Endothelial cell of umbilical vein (primary cell): Measurements from ENCODE around the gene CLIC6. TPM values are rescaled to one million over a fixed set of nuclear protein-coding genes. Genes with fewer than 3 reads are reported as not detected.

Source experiments
- BruUV-seq: library from RNA; stranded (reverse); fragments of 400-500 nt; replicated peaks from 2 replicates; lab custom pipeline; 2021; lab: Mats Ljungman, UMichigan
- CTCF ChIA-PET: fragments of 300-600, 350-600 bp; sonication (Branson Sonifier 250); formaldehyde crosslinking; loops from one replicate; lab custom pipeline; 2021; ENCODE audit warnings: antibody characterized with exemption, inconsistent platforms; lab: Charles Lee
- POLR2A ChIA-PET: fragments of 300-600, 350-600 bp; sonication (Branson Sonifier 250); formaldehyde crosslinking; loops from one replicate; lab custom pipeline; 2021; ENCODE audit warnings: antibody characterized with exemption, inconsistent platforms; lab: Charles Lee
- DNase-seq: peaks from one replicate; pipeline ENCODE4 v3.0.0-alpha.2; 2011; ENCODE audit warnings: low read depth, low spot score
- FAIRE-seq: peaks from 2 replicates; lab custom pipeline; 2011; peaks lifted over from hg19 to GRCh38; lab: Jason Lieb, UNC
- H2AFZ ChIP-seq: 2 replicates; pipeline ENCODE4 v1.6.0; 2012; ENCODE audit warnings: low read depth, low read length, control low read depth, inconsistent platforms
- H3K27ac ChIP-seq: 2 replicates; pipeline ENCODE4 v1.5.1; 2011; ENCODE audit warnings: low read depth, mild to moderate bottlenecking, control low read depth, low read length, moderate library complexity; ENCODE audit not compliant: insufficient read depth
- H3K27me3 ChIP-seq, 2 experiments: 2 replicates each; pipeline versions ENCODE4 v1.6.0 to v1.6.1; 2011; ENCODE audit warnings: low read length in 2 of 2, mixed read lengths in 1 of 2; ENCODE audit not compliant: control insufficient read depth in 2 of 2, insufficient read depth in 2 of 2
- H3K36me3 ChIP-seq, 2 experiments: 2 replicates in 1 of 2; 3 replicates in 1 of 2; pipeline ENCODE4 v1.5.1; 2011; ENCODE audit warnings: low read length in 2 of 2, mild to moderate bottlenecking in 1 of 2, moderate library complexity in 1 of 2; ENCODE audit not compliant: control insufficient read depth in 2 of 2, insufficient read depth in 2 of 2; ENCODE audit errors: extremely low read depth in 1 of 2
- H3K4me1 ChIP-seq: 3 replicates; pipeline ENCODE4 v1.5.1; 2011; ENCODE audit warnings: mild to moderate bottlenecking, low read length; ENCODE audit not compliant: control insufficient read depth, insufficient read depth; ENCODE audit errors: extremely low read depth
- H3K4me2 ChIP-seq: 2 replicates; pipeline ENCODE4 v1.6.1; 2011; ENCODE audit warnings: low read length, control low read depth, mixed read lengths; ENCODE audit not compliant: insufficient read depth
- H3K4me3 ChIP-seq, 3 experiments: fragments of 200-600 bp in 1 of 3; sonication (generic), shearing (Covaris generic) in 1 of 3; replicated peaks in 1 of 3; 2 replicates each; pipeline ENCODE4 v1.5.1; 2011 to 2016; ENCODE audit warnings: control low read depth in 3 of 3, low read length in 3 of 3, mild to moderate bottlenecking in 2 of 3, inconsistent platforms in 1 of 3, low read depth in 1 of 3, moderate library complexity in 1 of 3; ENCODE audit not compliant: insufficient read depth in 1 of 3
- H3K79me2 ChIP-seq: 2 replicates; pipeline ENCODE4 v1.6.0; 2012; ENCODE audit warnings: low read length, inconsistent platforms; ENCODE audit not compliant: control insufficient read depth, insufficient read depth
- H3K9ac ChIP-seq: replicated peaks from 2 replicates; pipeline ENCODE3; 2011; ENCODE audit warnings: low read length, control low read depth; ENCODE audit not compliant: insufficient read depth; ENCODE audit errors: extremely low read depth
- H3K9me1 ChIP-seq: replicated peaks from 3 replicates; pipeline ENCODE4 v1.6.0; 2011; ENCODE audit warnings: mild to moderate bottlenecking, low read length; ENCODE audit not compliant: control insufficient read depth, insufficient read depth; ENCODE audit errors: extremely low read depth
- H3K9me3 ChIP-seq: replicated peaks from 2 replicates; pipeline ENCODE4 v1.5.1; 2012; ENCODE audit warnings: low read length, inconsistent platforms; ENCODE audit not compliant: control insufficient read depth, insufficient read depth
- H4K20me1 ChIP-seq: replicated peaks from 2 replicates; pipeline ENCODE3; 2011; ENCODE audit warnings: mild to moderate bottlenecking, low read length; ENCODE audit not compliant: control insufficient read depth, insufficient read depth; ENCODE audit errors: extremely low read depth
- EZH2 ChIP-seq: IDR thresholded peaks from 2 replicates; pipeline ENCODE4 v1.6.1; 2012; ENCODE audit warnings: borderline replicate concordance, low read depth, mild to moderate bottlenecking, moderate library complexity, low read length, inconsistent platforms; ENCODE audit not compliant: severe bottlenecking
- FOS ChIP-seq: IDR thresholded peaks from 2 replicates; pipeline ENCODE4 v1.6.1; 2011; ENCODE audit warnings: mild to moderate bottlenecking, low read length, moderate library complexity, borderline replicate concordance; ENCODE audit not compliant: insufficient read depth
- GATA2 ChIP-seq: IDR thresholded peaks from 2 replicates; pipeline ENCODE4 v1.7.0; 2011; ENCODE audit warnings: low read depth, mild to moderate bottlenecking, moderate library complexity, mixed read lengths, low read length; ENCODE audit not compliant: insufficient read length, insufficient read depth
- JUN ChIP-seq: IDR thresholded peaks from 2 replicates; pipeline ENCODE4 v1.6.1; 2011; ENCODE audit warnings: borderline replicate concordance, low read depth; ENCODE audit not compliant: insufficient read length, insufficient read depth
- MYC ChIP-seq: IDR thresholded peaks from one replicate; pipeline ENCODE4 v1.6.1; 2011; ENCODE audit warnings: mild to moderate bottlenecking, low read depth, low read length
- POLR2A ChIP-seq: IDR thresholded peaks from 2 replicates; pipeline ENCODE4 v1.6.1; 2012; ENCODE audit warnings: low read depth, mild to moderate bottlenecking, control low read depth, low read length
- POLR2AphosphoS5 ChIP-seq: IDR thresholded peaks from 2 replicates; pipeline ENCODE4 v1.6.1; 2012; ENCODE audit warnings: low read depth, mild to moderate bottlenecking, control low read depth, low read length, moderate library complexity; ENCODE audit not compliant: insufficient read depth
- dilution Hi-C: fragments of 300-500 bp; cut with MboI; formaldehyde crosslinking; loops from one replicate; pipeline ENCODE4 v1.15.0; 2019; ENCODE audit warnings: low sequenced_read_pairs; ENCODE audit not compliant: extremely low pct_ligation_motif_present
- intact Hi-C: fragments of 100-400 bp; cut with micrococcal nuclease; formaldehyde crosslinking; loops from one replicate; pipeline ENCODE4 v1.10.0; 2022
- polyA plus RNA-seq, 4 experiments: library from polyadenylated mRNA; depleted of rRNA in 3 of 4; stranded (reverse) in 3 of 4; unstranded in 1 of 4; fragments of >200 nt; gene quantifications; 2 replicates each; pipeline versions ENCODE4 v1.2.1 to v1.2.3, GENCODE V29; 2011 to 2012; ENCODE audit warnings: missing spikeins in 1 of 4
- total RNA-seq: library from RNA; stranded (reverse); gene quantifications from 2 replicates; pipeline ENCODE4 v1.2.3, GENCODE V29; 2021
- TF ChIP-seq, protein P1 (sequence below), 2 donors: IDR thresholded peaks; 1 replicate in 1 of 2; 2 replicates in 1 of 2; pipeline ENCODE4 v1.5.1; 2011; ENCODE audit warnings: low read length in 2 of 2, mild to moderate bottlenecking in 2 of 2, moderate library complexity in 2 of 2, control low read depth in 1 of 2, inconsistent platforms in 1 of 2, low read depth in 1 of 2; ENCODE audit not compliant: insufficient read depth in 1 of 2; ENCODE audit errors: extremely low read depth in 1 of 2
- TF ChIP-seq, protein P2 (sequence below): IDR thresholded peaks from 2 replicates; pipeline ENCODE4 v1.6.1; 2011; ENCODE audit not compliant: insufficient read depth, insufficient read length

The CLIC6 gene
- total and polyA plus RNA-seq, 2 donors (not counting 3 experiments of a cell fraction or from before 2014, with no cell fraction given), result not detected

DNA sequence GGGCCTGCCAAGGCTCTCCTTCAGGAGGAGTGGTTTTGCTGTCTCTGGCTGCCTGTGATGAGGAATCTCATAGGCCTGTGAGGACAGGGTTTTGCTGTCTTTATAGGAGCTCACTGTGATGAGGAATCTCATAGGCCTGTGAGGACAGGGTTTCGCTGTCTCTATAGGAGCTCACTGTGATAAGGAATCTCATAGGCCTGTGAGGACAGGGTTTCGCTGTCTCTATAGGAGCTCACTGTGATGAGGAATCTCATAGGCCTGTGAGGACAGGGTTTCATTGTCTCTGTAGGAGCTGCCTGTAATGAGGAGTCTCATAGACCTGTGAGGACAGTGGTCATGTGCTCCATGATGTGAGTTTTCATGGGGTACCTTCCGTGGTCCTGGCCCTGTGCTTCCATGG, 29.0 kb downstream of the CLIC6 start:
- POLR2A ChIA-PET, result no interaction called here
- Histone ChIP-seq H3K36me3 (no peaks in the 10 kb centered on the region), H2AFZ (no peak overlapping the region), H3K9ac (no peak overlapping the region), H3K79me2 (no peaks in the 10 kb centered on the region), H3K27ac (no peak overlapping the region), H3K27me3 (peaks cover 2 to 3% of the 10 kb centered on the region in 2 experiments), H3K4me1 (no peaks in the 10 kb centered on the region), H3K9me1 (no peaks in the 10 kb centered on the region), H3K9me3 (no peaks in the 10 kb centered on the region), H4K20me1 (no peaks in the 10 kb centered on the region), H3K4me3 (no peak overlapping the region), H3K4me2 (no peak overlapping the region)
- TF ChIP-seq FOS, result no peak
- TF ChIP-seq, protein P1, sequence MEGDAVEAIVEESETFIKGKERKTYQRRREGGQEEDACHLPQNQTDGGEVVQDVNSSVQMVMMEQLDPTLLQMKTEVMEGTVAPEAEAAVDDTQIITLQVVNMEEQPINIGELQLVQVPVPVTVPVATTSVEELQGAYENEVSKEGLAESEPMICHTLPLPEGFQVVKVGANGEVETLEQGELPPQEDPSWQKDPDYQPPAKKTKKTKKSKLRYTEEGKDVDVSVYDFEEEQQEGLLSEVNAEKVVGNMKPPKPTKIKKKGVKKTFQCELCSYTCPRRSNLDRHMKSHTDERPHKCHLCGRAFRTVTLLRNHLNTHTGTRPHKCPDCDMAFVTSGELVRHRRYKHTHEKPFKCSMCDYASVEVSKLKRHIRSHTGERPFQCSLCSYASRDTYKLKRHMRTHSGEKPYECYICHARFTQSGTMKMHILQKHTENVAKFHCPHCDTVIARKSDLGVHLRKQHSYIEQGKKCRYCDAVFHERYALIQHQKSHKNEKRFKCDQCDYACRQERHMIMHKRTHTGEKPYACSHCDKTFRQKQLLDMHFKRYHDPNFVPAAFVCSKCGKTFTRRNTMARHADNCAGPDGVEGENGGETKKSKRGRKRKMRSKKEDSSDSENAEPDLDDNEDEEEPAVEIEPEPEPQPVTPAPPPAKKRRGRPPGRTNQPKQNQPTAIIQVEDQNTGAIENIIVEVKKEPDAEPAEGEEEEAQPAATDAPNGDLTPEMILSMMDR (IDR thresholded peaks at IDR 0.05; ENCODE audit: extremely low read depth in 1 of 2, insufficient read depth in 1 of 2, low read depth in 1 of 2, low read length in 2 of 2), result no peak
- no peak for TF ChIP-seq GATA2
- no peak for TF ChIP-seq POLR2A
- no peak for TF ChIP-seq POLR2AphosphoS5
- no peak for TF ChIP-seq EZH2
- TF ChIP-seq JUN, result no peak
- TF ChIP-seq MYC, result no peak
- TF ChIP-seq, protein P2, sequence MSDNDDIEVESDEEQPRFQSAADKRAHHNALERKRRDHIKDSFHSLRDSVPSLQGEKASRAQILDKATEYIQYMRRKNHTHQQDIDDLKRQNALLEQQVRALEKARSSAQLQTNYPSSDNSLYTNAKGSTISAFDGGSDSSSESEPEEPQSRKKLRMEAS, result no peak
- CTCF ChIA-PET, result interaction anchor here (1.1 kb wide), 1 partner anchor 10 kb away, joined by 4 read pairs; no protein-coding TSS in a partner anchor
- FAIRE-seq (no peak), DNase-seq (no peak)
- BruUV-seq, result no TSS peak
- intact Hi-C loops (no loop called here), dilution Hi-C loops (no loop called here)
